Hepatocyte (in vitro differentiated cells): ENCODE measurements around the gene RBM33. TPM values are rescaled to one million over a fixed set of nuclear protein-coding genes. Genes with fewer than 3 reads are reported as not detected.

Source experiments
- DNase-seq: peaks from one replicate; pipeline ENCODE4 v3.0.0-alpha.2; 2016; ENCODE audit warnings: low spot score
- H2AFZ ChIP-seq: fragments of 200-600 bp; sonication (generic); 2 replicates; pipeline ENCODE4 v1.6.0; 2016; ENCODE audit warnings: antibody characterized with exemption, mild to moderate bottlenecking
- H3K27ac ChIP-seq: fragments of 200-600 bp; sonication (generic); 2 replicates; pipeline ENCODE4 v1.5.1; 2016; ENCODE audit warnings: mild to moderate bottlenecking
- H3K27me3 ChIP-seq: fragments of 200-600 bp; sonication (generic); 2 replicates; pipeline ENCODE4 v1.6.1; 2016
- H3K36me3 ChIP-seq: fragments of 200-600 bp; sonication (generic); replicated peaks from 2 replicates; pipeline ENCODE4 v1.5.1; 2016; ENCODE audit warnings: low read depth; ENCODE audit not compliant: insufficient read depth
- H3K4me1 ChIP-seq: fragments of 200-600 bp; sonication (generic); 2 replicates; pipeline ENCODE4 v1.5.1; 2016; ENCODE audit warnings: mild to moderate bottlenecking, moderate library complexity; ENCODE audit not compliant: insufficient read depth
- H3K4me2 ChIP-seq: fragments of 200-600 bp; sonication (generic); 2 replicates; pipeline ENCODE4 v1.6.0; 2016
- H3K4me3 ChIP-seq: fragments of 200-600 bp; sonication (generic); 2 replicates; pipeline ENCODE4 v1.5.1; 2016; ENCODE audit warnings: mild to moderate bottlenecking
- H3K79me2 ChIP-seq: fragments of 200-600 bp; sonication (generic); 2 replicates; pipeline ENCODE4 v1.6.0; 2017; ENCODE audit warnings: mild to moderate bottlenecking
- H3K9me2 ChIP-seq: fragments of 200-600 bp; sonication (generic); replicated peaks from 2 replicates; pipeline ENCODE4 v1.6.0; 2017; ENCODE audit warnings: mild to moderate bottlenecking; ENCODE audit not compliant: insufficient read depth
- H3K9me3 ChIP-seq: fragments of 200-600 bp; sonication (generic); 2 replicates; pipeline ENCODE4 v1.5.1; 2016; ENCODE audit warnings: low read depth, mild to moderate bottlenecking
- H4K20me1 ChIP-seq: fragments of 200-600 bp; sonication (generic); 2 replicates; pipeline ENCODE4 v1.6.0; 2016; ENCODE audit warnings: mild to moderate bottlenecking; ENCODE audit not compliant: insufficient read depth, poor library complexity, severe bottlenecking
- EZH2 ChIP-seq: fragments of 200-600 bp; sonication (generic); IDR thresholded peaks from 2 replicates; pipeline ENCODE4 v1.6.1; 2016; ENCODE audit warnings: antibody characterized with exemption, mild to moderate bottlenecking, borderline replicate concordance
- EZH2phosphoT487 ChIP-seq: fragments of 200-600 bp; sonication (generic); IDR thresholded peaks from one replicate; pipeline ENCODE4 v1.6.1; 2018; ENCODE audit warnings: antibody characterized with exemption, mild to moderate bottlenecking, low read depth, moderate library complexity; ENCODE audit not compliant: unreplicated experiment, severe bottlenecking
- WGBS: methylation state at CpG from one replicate; pipeline ENCODE4 v1.1.6; 2016; ENCODE audit warnings: low lambda C conversion rate; ENCODE audit errors: missing lambda C conversion rate; 5-methylcytosine and 5-hydroxymethylcytosine counted together
- polyA plus RNA-seq: library from polyadenylated mRNA; unstranded; fragments of >200 nt; fragmentation: Nextera tagmentation; extraction: Ambion mirVana; gene quantifications from 2 replicates; pipeline ENCODE4 v1.2.1, GENCODE V29; 2016
- total RNA-seq: library from RNA; depleted of rRNA; stranded (reverse); fragments of >200 nt; gene quantifications from 2 replicates; pipeline ENCODE4 v1.2.3, GENCODE V29; 2014
- TF ChIP-seq, protein P1 (sequence below): fragments of 200-600 bp; sonication (generic); IDR thresholded peaks from 2 replicates; pipeline ENCODE4 v1.5.1; 2016; ENCODE audit warnings: antibody characterized with exemption, mild to moderate bottlenecking; ENCODE audit not compliant: poor library complexity

RBM33 gene
- total and polyA plus RNA-seq, 2 experiments from 2014 or later = 24.8 to 40.8 TPM

- peak; percentile 70 for DNase-seq
- Histone ChIP-seq H3K36me3 (no peaks in the 10 kb centered on the region), H3K9me3 (no peaks in the 10 kb centered on the region), H3K27me3 (peaks cover 48% of the 10 kb centered on the region), H3K79me2 (no peaks in the 10 kb centered on the region), H2AFZ (peak overlapping the region; percentile 35), H3K4me1 (peaks cover 34% of the 10 kb centered on the region), H3K27ac (peak overlapping the region; percentile 48), H4K20me1 (no peaks in the 10 kb centered on the region), H3K4me2 (peak overlapping the region; percentile 95), H3K9me2 (no peaks in the 10 kb centered on the region), H3K4me3 (no peak overlapping the region)
- no peak for TF ChIP-seq EZH2phosphoT487
- TF ChIP-seq EZH2 = no peak
- TF ChIP-seq, protein P1, sequence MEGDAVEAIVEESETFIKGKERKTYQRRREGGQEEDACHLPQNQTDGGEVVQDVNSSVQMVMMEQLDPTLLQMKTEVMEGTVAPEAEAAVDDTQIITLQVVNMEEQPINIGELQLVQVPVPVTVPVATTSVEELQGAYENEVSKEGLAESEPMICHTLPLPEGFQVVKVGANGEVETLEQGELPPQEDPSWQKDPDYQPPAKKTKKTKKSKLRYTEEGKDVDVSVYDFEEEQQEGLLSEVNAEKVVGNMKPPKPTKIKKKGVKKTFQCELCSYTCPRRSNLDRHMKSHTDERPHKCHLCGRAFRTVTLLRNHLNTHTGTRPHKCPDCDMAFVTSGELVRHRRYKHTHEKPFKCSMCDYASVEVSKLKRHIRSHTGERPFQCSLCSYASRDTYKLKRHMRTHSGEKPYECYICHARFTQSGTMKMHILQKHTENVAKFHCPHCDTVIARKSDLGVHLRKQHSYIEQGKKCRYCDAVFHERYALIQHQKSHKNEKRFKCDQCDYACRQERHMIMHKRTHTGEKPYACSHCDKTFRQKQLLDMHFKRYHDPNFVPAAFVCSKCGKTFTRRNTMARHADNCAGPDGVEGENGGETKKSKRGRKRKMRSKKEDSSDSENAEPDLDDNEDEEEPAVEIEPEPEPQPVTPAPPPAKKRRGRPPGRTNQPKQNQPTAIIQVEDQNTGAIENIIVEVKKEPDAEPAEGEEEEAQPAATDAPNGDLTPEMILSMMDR = no peak
- WGBS = 15% methylated on average over 44 of the region's 96 CpGs
Measured at GRCh38 chr7:155803418-155804376, 159.2 kb downstream of the RBM33 start.

- Histone ChIP-seq H2AFZ (peak overlapping the region; percentile 55), H3K4me1 (peaks cover 36% of the 10 kb centered on the region), H3K4me2 (peak overlapping the region; percentile 95), H3K9me2 (no peaks in the 10 kb centered on the region), H3K36me3 (no peaks in the 10 kb centered on the region), H4K20me1 (no peaks in the 10 kb centered on the region), H3K27me3 (peaks cover 55% of the 10 kb centered on the region), H3K27ac (peak overlapping the region; percentile 48), H3K79me2 (no peaks in the 10 kb centered on the region), H3K4me3 (no peak overlapping the region), H3K9me3 (no peaks in the 10 kb centered on the region)
- DNase-seq = no peak
- no peak for TF ChIP-seq EZH2phosphoT487
- TF ChIP-seq, protein P1 = no peak
- no peak for TF ChIP-seq EZH2
- 7% methylated on average over 17 of the region's 17 CpGs for WGBS
Measured at GRCh38 chr7:155804431-155804831, 160.0 kb downstream of the RBM33 start.

DNA sequence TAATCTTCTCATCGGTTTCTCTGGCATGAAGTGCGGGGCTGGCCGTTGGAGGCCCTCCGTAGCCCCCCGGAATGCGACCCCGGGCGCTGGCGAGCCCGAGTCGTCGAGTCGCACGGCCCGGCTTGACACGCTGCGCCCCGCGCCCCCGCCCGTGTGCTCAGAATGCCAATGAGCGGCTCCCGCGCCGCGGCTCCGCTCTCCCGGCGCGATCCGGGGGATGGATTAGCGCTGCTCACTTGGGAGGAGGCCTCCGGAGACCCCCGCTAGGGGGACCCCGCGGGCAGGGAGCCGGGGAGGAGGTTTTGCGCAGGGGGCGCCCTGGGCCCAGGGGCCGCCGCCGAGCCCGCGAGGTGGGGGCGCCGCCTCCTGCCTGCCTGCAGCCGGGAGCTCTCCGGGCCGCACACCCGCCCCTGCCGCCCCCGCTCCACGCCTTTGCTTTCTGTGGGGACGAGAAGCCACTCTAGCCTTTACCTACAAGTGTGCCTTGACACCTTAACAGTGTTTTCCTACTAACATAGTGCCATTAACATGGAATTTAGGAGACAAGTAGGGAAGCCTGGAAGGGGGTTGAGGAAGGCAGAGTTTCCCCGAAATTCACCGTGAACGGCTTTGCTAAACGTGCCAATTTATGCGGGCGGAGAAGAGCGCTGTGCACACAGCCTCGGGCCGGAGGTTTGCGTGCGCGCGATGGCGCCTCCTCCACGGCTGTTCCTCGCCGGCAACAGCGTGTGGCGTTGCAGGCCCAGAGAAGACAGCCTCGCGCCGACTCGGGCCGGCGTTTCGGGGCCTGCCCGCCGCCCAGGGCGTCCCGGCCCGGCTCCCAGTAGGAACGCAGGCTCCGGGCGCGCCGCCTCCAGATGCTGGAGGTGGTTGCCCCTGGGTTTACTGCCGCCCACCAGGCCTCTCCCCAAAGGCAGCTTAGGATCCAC lies 160.7 kb downstream of the RBM33 start:
- DNase-seq = peak; percentile 81
- Histone ChIP-seq H3K4me2 (peak overlapping the region; percentile 95), H3K9me2 (no peaks in the 10 kb centered on the region), H3K4me1 (peaks cover 36% of the 10 kb centered on the region), H4K20me1 (no peaks in the 10 kb centered on the region), H3K36me3 (no peaks in the 10 kb centered on the region), H3K9me3 (no peaks in the 10 kb centered on the region), H3K4me3 (peak overlapping the region; percentile 23), H3K27ac (peak overlapping the region; percentile 48), H3K79me2 (peaks cover 2% of the 10 kb centered on the region), H2AFZ (peak overlapping the region; percentile 55), H3K27me3 (peaks cover 53% of the 10 kb centered on the region)
- no peak for TF ChIP-seq EZH2phosphoT487
- no peak for TF ChIP-seq EZH2
- TF ChIP-seq, protein P1 = peak; percentile 56
- 6% methylated on average over 83 of the region's 91 CpGs for WGBS
